GM12878 (cell line): ENCODE results near the gene HBA1. TPM values are rescaled to one million over a fixed set of nuclear protein-coding genes. Genes with fewer than 3 reads are reported as not detected.

Experiments
- ATAC-seq: fragments of 200-7000 bp; cut with Tn5 transposase; 3 replicates; pipeline ENCODE4 v1.9.1; 2020; ENCODE audit warnings: mild to moderate bottlenecking, moderate library complexity
- BruUV-seq: library from RNA; stranded (reverse); fragments of 400-500 nt; replicated peaks from 2 replicates; lab custom pipeline; 2021; lab: Mats Ljungman, UMichigan
- CTCF ChIA-PET: fragments of 300-600 bp; sonication (Branson Sonifier 250); formaldehyde crosslinking; extraction: SDS; loops from one replicate; lab custom pipeline; 2021; ENCODE audit warnings: inconsistent platforms; lab: Yijun Ruan, JAX
- POLR2A ChIA-PET: fragments of 350-600 bp; formaldehyde crosslinking; extraction: SDS; loops from one replicate; lab custom pipeline; 2021; ENCODE audit warnings: inconsistent platforms; lab: Charles Lee
- RAD21 ChIA-PET: fragments of 300-600 bp; sonication (Branson Sonifier 250); formaldehyde crosslinking; loops from one replicate; lab custom pipeline; 2023; ENCODE audit warnings: antibody characterized with exemption; ENCODE audit not compliant: unreplicated experiment; lab: Charles Lee
- SMC1A ChIA-PET: fragments of 300-600 bp; sonication (Branson Sonifier 250); formaldehyde crosslinking; loops from one replicate; lab custom pipeline; 2023; ENCODE audit not compliant: unreplicated experiment, uncharacterized antibody; lab: Charles Lee
- DNase-seq: peaks from one replicate; pipeline ENCODE4 v3.0.0-alpha.2; 2011; ENCODE audit warnings: low read depth, low spot score
- FAIRE-seq: peaks from 3 replicates; lab custom pipeline; 2011; peaks lifted over from hg19 to GRCh38; lab: Jason Lieb, UNC
- H2AFZ ChIP-seq: 2 replicates; pipeline ENCODE4 v1.6.0; 2011; ENCODE audit warnings: low read depth, low read length, control low read depth; ENCODE audit not compliant: control insufficient read depth
- H3K27ac ChIP-seq: 2 replicates; pipeline ENCODE4 v1.5.1; 2011; ENCODE audit warnings: control low read depth; ENCODE audit not compliant: control insufficient read depth, insufficient read depth
- H3K27me3 ChIP-seq, 2 experiments: replicated peaks in 1 of 2; 2 replicates each; pipeline versions ENCODE4 v1.6.0 to v1.6.1; 2011; ENCODE audit warnings: low read length in 1 of 2; ENCODE audit not compliant: control insufficient read depth in 2 of 2, insufficient read depth in 2 of 2
- H3K36me3 ChIP-seq, 2 experiments: 2 replicates each; pipeline ENCODE4 v1.5.1; 2011; ENCODE audit warnings: low read length in 1 of 2; ENCODE audit not compliant: control insufficient read depth in 2 of 2, insufficient read depth in 2 of 2
- H3K4me1 ChIP-seq: 2 replicates; pipeline ENCODE4 v1.6.1; 2011; ENCODE audit warnings: mild to moderate bottlenecking, low read length, moderate library complexity, mixed read lengths; ENCODE audit not compliant: control insufficient read depth, insufficient read depth
- H3K4me2 ChIP-seq: 2 replicates; pipeline ENCODE4 v1.6.0; 2011; ENCODE audit warnings: control low read depth; ENCODE audit not compliant: control insufficient read depth, insufficient read depth
- H3K4me3 ChIP-seq: fragments of 200-600 bp; sonication (generic); 2 replicates; pipeline ENCODE4 v1.5.1; 2016
- H3K79me2 ChIP-seq: 2 replicates; pipeline ENCODE4 v1.6.0; 2011; ENCODE audit warnings: low read length; ENCODE audit not compliant: control insufficient read depth, insufficient read depth
- H3K9ac ChIP-seq: 2 replicates; pipeline ENCODE4 v1.8.0; 2011; ENCODE audit warnings: low read length, control low read depth, mixed read lengths; ENCODE audit not compliant: control insufficient read depth, insufficient read depth
- H3K9me3 ChIP-seq: replicated peaks from 3 replicates; pipeline ENCODE4 v1.5.1; 2011; ENCODE audit warnings: mild to moderate bottlenecking, low read length; ENCODE audit not compliant: control insufficient read depth, insufficient read depth
- H4K20me1 ChIP-seq: 2 replicates; pipeline ENCODE4 v1.6.0; 2011; ENCODE audit not compliant: control insufficient read depth, insufficient read depth
- CBX3 ChIP-seq: fragments of 200-600 bp; sonication (generic); IDR thresholded peaks from 2 replicates; pipeline ENCODE4 v1.6.1; 2016; ENCODE audit warnings: low read depth, borderline replicate concordance
- EED ChIP-seq: sonication (generic); IDR thresholded peaks from 2 replicates; pipeline ENCODE4 v1.6.1; 2016; ENCODE audit warnings: antibody characterized with exemption, low read depth
- EZH2 ChIP-seq: IDR thresholded peaks from 2 replicates; pipeline ENCODE4 v1.6.1; 2012; ENCODE audit warnings: low read depth, mild to moderate bottlenecking, control low read depth, inconsistent platforms, low read length, borderline replicate concordance; ENCODE audit not compliant: control insufficient read depth
- FOXM1 ChIP-seq: IDR thresholded peaks from 2 replicates; pipeline ENCODE4 v1.6.1; 2012; ENCODE audit warnings: low read depth, mild to moderate bottlenecking, inconsistent platforms, low read length, moderate library complexity
- NFYA ChIP-seq: IDR thresholded peaks from 2 replicates; pipeline ENCODE4 v1.6.1; 2011; ENCODE audit warnings: low read depth, mild to moderate bottlenecking, low read length, improper control_type of control experiment, borderline replicate concordance
- NR2C1 ChIP-seq: fragments of 450-650 bp; IDR thresholded peaks from 2 replicates; pipeline ENCODE4 v1.6.1; 2017; ENCODE audit warnings: antibody characterized with exemption, mild to moderate bottlenecking, moderate library complexity
- RFX5 ChIP-seq: IDR thresholded peaks from 2 replicates; pipeline ENCODE4 v1.6.1; 2011; ENCODE audit warnings: low read depth, low read length, improper control_type of control experiment
- SMC3 ChIP-seq: IDR thresholded peaks from 2 replicates; pipeline ENCODE4 v1.6.1; 2011; ENCODE audit warnings: low read length, improper control_type of control experiment, borderline replicate concordance
- ZNF592 ChIP-seq: fragments of 450-650 bp; IDR thresholded peaks from 2 replicates; pipeline ENCODE4 v1.6.1; 2017; ENCODE audit warnings: mild to moderate bottlenecking, moderate library complexity
- ZNF622 ChIP-seq: fragments of 450-650 bp; IDR thresholded peaks from 2 replicates; pipeline ENCODE4 v1.6.1; 2017; ENCODE audit warnings: mild to moderate bottlenecking, inconsistent platforms
- WGBS: methylation state at CpG from one replicate; pipeline ENCODE4 v1.1.6; 2016; ENCODE audit warnings: low lambda C conversion rate; ENCODE audit not compliant: insufficient replicate concordance, insufficient coverage; ENCODE audit errors: missing lambda C conversion rate; 5-methylcytosine and 5-hydroxymethylcytosine counted together
- in situ Hi-C: fragments of 300-500 bp; cut with MboI; formaldehyde crosslinking; loops from 9 replicates; pipeline ENCODE4 v1.14.3; 2018; ENCODE audit warnings: mixed read lengths
- intact Hi-C: fragments of 100-400 bp; cut with micrococcal nuclease; formaldehyde crosslinking; loops from one replicate; pipeline ENCODE4 v1.14.2; 2022; ENCODE audit not compliant: unreplicated experiment
- polyA plus RNA-seq, 11 experiments: library from polyadenylated mRNA; depleted of rRNA in 4 of 11; unstranded in 6 of 11; stranded (reverse) in 5 of 11; fragments of >200 nt; fragmentation: Nextera tagmentation in 4 of 11; fragmentation: Illumina TruSeq in 1 of 11; extraction: Ambion mirVana in 4 of 11; extraction: Trizol in 1 of 11; gene quantifications; 1 replicate in 1 of 11; 2 replicates in 10 of 11; pipeline versions ENCODE4 v1.2.1 to v1.2.3, GENCODE V29; 2011 to 2016; ENCODE audit warnings: inconsistent platforms in 2 of 11, missing spikeins in 2 of 11, low read depth in 1 of 11
- total RNA-seq, 4 experiments: library from RNA; depleted of rRNA in 3 of 4; stranded (reverse); fragments of >200 nt in 3 of 4; fragmentation: Illumina TruSeq in 1 of 4; extraction: Trizol in 1 of 4; gene quantifications; 2 replicates each; pipeline versions ENCODE4 v1.2.1 to v1.2.3, GENCODE V29; 2013 to 2021
- TF ChIP-seq, protein P1 (sequence below): IDR thresholded peaks from 2 replicates; pipeline ENCODE4 v1.6.1; 2011; ENCODE audit warnings: low read depth, low read length, improper control_type of control experiment, borderline replicate concordance
- TF ChIP-seq, protein P2 (sequence below): IDR thresholded peaks from 2 replicates; pipeline ENCODE4 v1.6.1; 2012; ENCODE audit warnings: mild to moderate bottlenecking, low read depth, low read length

The HBA1 gene
- total and polyA plus RNA-seq, 10 of the 15 experiments (the other 5 are each of a cell fraction or from before 2014, with no cell fraction given): 0.28 to 3.5 (median 0.83) TPM; not detected in 5

- H3K27ac ChIP-seq: no peak overlapping the region
- intact Hi-C loops: no loop called here
- no peaks in the 10 kb centered on the region for H4K20me1 ChIP-seq
- H3K4me2 ChIP-seq: no peak overlapping the region
- CTCF ChIA-PET: interaction anchor here (1.5 to 1.7 kb wide), 2 partner anchors 13 to 61 kb away, joined by 4 to 6 read pairs; no protein-coding TSS in a partner anchor
- no peaks in the 10 kb centered on the region for H3K9me3 ChIP-seq
- peaks cover 9 to 24% of the 10 kb centered on the region in 2 experiments for H3K27me3 ChIP-seq
- H3K79me2 ChIP-seq: no peaks in the 10 kb centered on the region
- 32% methylated on average over 6 of the region's 6 CpGs for WGBS
- H3K36me3 ChIP-seq: no peaks in the 10 kb centered on the region
- SMC1A ChIA-PET: interaction anchor here (0.5 kb wide), 1 partner anchor 66 kb away, joined by 3 read pairs; the partner anchor contains the start of gene FAM234A
- ATAC-seq (no peak), FAIRE-seq (no peak)
- H3K4me3 ChIP-seq: no peak overlapping the region
- peaks cover 3% of the 10 kb centered on the region; the same call in 1 of the 2 replicates for H3K4me1 ChIP-seq
- in situ Hi-C loops: no loop called here
- no peak overlapping the region for H2AFZ ChIP-seq
- RAD21 ChIA-PET: no interaction called here
- H3K9ac ChIP-seq: no peak overlapping the region
- BruUV-seq: no TSS peak
- POLR2A ChIA-PET: interaction anchor here (1.1 kb wide), 1 partner anchor 13 kb away, joined by 3 read pairs; no protein-coding TSS in a partner anchor
- no peak for TF ChIP-seq EZH2
- no peak for TF ChIP-seq CBX3
- no peak for TF ChIP-seq EED
- TF ChIP-seq ZNF622: no peak
- TF ChIP-seq RFX5: no peak
- TF ChIP-seq, protein P1, sequence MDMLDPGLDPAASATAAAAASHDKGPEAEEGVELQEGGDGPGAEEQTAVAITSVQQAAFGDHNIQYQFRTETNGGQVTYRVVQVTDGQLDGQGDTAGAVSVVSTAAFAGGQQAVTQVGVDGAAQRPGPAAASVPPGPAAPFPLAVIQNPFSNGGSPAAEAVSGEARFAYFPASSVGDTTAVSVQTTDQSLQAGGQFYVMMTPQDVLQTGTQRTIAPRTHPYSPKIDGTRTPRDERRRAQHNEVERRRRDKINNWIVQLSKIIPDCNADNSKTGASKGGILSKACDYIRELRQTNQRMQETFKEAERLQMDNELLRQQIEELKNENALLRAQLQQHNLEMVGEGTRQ: no peak
- TF ChIP-seq FOXM1: no peak
- TF ChIP-seq NR2C1: no peak
- TF ChIP-seq SMC3: no peak
- TF ChIP-seq NFYA: no peak
- TF ChIP-seq, protein P2, sequence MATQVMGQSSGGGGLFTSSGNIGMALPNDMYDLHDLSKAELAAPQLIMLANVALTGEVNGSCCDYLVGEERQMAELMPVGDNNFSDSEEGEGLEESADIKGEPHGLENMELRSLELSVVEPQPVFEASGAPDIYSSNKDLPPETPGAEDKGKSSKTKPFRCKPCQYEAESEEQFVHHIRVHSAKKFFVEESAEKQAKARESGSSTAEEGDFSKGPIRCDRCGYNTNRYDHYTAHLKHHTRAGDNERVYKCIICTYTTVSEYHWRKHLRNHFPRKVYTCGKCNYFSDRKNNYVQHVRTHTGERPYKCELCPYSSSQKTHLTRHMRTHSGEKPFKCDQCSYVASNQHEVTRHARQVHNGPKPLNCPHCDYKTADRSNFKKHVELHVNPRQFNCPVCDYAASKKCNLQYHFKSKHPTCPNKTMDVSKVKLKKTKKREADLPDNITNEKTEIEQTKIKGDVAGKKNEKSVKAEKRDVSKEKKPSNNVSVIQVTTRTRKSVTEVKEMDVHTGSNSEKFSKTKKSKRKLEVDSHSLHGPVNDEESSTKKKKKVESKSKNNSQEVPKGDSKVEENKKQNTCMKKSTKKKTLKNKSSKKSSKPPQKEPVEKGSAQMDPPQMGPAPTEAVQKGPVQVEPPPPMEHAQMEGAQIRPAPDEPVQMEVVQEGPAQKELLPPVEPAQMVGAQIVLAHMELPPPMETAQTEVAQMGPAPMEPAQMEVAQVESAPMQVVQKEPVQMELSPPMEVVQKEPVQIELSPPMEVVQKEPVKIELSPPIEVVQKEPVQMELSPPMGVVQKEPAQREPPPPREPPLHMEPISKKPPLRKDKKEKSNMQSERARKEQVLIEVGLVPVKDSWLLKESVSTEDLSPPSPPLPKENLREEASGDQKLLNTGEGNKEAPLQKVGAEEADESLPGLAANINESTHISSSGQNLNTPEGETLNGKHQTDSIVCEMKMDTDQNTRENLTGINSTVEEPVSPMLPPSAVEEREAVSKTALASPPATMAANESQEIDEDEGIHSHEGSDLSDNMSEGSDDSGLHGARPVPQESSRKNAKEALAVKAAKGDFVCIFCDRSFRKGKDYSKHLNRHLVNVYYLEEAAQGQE: no peak
- no peak for TF ChIP-seq ZNF592
- TF ChIP-seq, all 136 proteins: peak for 0
- no peak for DNase-seq
Observed at GRCh38 chr16:168424-168823, 8.1 kb upstream of the HBA1 start.
